ENCODE results near the gene RNF149. TPM values are rescaled to one million over a fixed set of nuclear protein-coding genes. Genes with fewer than 3 reads are reported as not detected.
A peak's percentile ranks its signal among the peaks of the same experiment; 100 is the strongest.

The RNF149 gene
- total and polyA plus RNA-seq, 2 donors (not counting 3 experiments of a cell fraction or from before 2014, with no cell fraction given), result 31.3 to 66.6 TPM

GRCh38 chr2:101330253-101330933, 21.9 kb upstream of the RNF149 start:
- Histone ChIP-seq H3K27ac (ENCODE audit: insufficient read depth, low read depth, low read length) (peak overlapping the region; percentile 95), H3K9me1 (replicated peaks; ENCODE audit: control insufficient read depth, extremely low read depth, insufficient read depth, low read length) (no peaks in the 10 kb centered on the region), H3K36me3 (ENCODE audit: control insufficient read depth in 2 of 2, extremely low read depth in 1 of 2, insufficient read depth in 2 of 2, low read length in 2 of 2) (no peaks in the 10 kb centered on the region), H3K79me2 (ENCODE audit: control insufficient read depth, insufficient read depth, low read length) (no peaks in the 10 kb centered on the region), H3K27me3 (ENCODE audit: control insufficient read depth in 2 of 2, insufficient read depth in 2 of 2, low read length in 2 of 2) (no peaks in the 10 kb centered on the region), H3K4me2 (ENCODE audit: insufficient read depth, low read length) (peak overlapping the region; percentile 30), H3K4me3 (replicated peaks in 1 of 3; ENCODE audit: insufficient read depth in 1 of 3, low read depth in 1 of 3, low read length in 3 of 3) (no peak overlapping the region), H3K9ac (replicated peaks; ENCODE audit: extremely low read depth, insufficient read depth, low read length) (peak overlapping the region; percentile 38), H3K9me3 (replicated peaks; ENCODE audit: control insufficient read depth, insufficient read depth, low read length) (no peaks in the 10 kb centered on the region), H2AFZ (ENCODE audit: low read depth, low read length) (peak overlapping the region; percentile 68), H4K20me1 (replicated peaks; ENCODE audit: control insufficient read depth, extremely low read depth, insufficient read depth, low read length) (no peaks in the 10 kb centered on the region), H3K4me1 (ENCODE audit: control insufficient read depth, extremely low read depth, insufficient read depth, low read length) (peaks cover 37% of the 10 kb centered on the region)
- intact Hi-C loops (cut with micrococcal nuclease), result no loop called here
- ChIA-PET CTCF (interaction anchor here (0.8 to 3.8 kb wide), 6 partner anchors 11 to 501 kb away, joined by 3 to 51 read pairs (median 4); partner anchors contain the start of gene CREG2), POLR2A (no interaction called here)
- DNase-seq (ENCODE audit: low read depth, low spot score) (peak; percentile 83), FAIRE-seq (peak; percentile 89)
- BruUV-seq (replicated peaks), result TSS peak; percentile 19
- TF ChIP-seq GATA2 (IDR thresholded peaks at IDR 0.05; ENCODE audit: insufficient read depth, insufficient read length, low read depth, low read length) (no peak), JUN (IDR thresholded peaks at IDR 0.05; ENCODE audit: borderline replicate concordance, insufficient read depth, insufficient read length, low read depth) (no peak), POLR2AphosphoS5 (IDR thresholded peaks at IDR 0.05; ENCODE audit: insufficient read depth, low read depth, low read length) (peak; percentile 68)
- dilution Hi-C loops (cut with MboI; ENCODE audit: extremely low pct_ligation_motif_present, low sequenced_read_pairs), result no loop called here

- no TSS peak for BruUV-seq (replicated peaks)
- ChIA-PET POLR2A (interaction anchor here (1.0 to 1.2 kb wide), 2 partner anchors 13 to 20 kb away, joined by 4 read pairs; partner anchors contain the start of gene RNF149), CTCF (interaction anchor here (0.8 to 3.8 kb wide), 7 partner anchors 9 to 189 kb away, joined by 3 to 51 read pairs (median 4); partner anchors contain the start of gene RNF149)
- Histone ChIP-seq H3K4me1 (ENCODE audit: control insufficient read depth, extremely low read depth, insufficient read depth, low read length) (peaks cover 37% of the 10 kb centered on the region), H4K20me1 (replicated peaks; ENCODE audit: control insufficient read depth, extremely low read depth, insufficient read depth, low read length) (no peaks in the 10 kb centered on the region), H3K9me1 (replicated peaks; ENCODE audit: control insufficient read depth, extremely low read depth, insufficient read depth, low read length) (no peaks in the 10 kb centered on the region), H3K36me3 (ENCODE audit: control insufficient read depth in 2 of 2, extremely low read depth in 1 of 2, insufficient read depth in 2 of 2, low read length in 2 of 2) (no peaks in the 10 kb centered on the region), H3K79me2 (ENCODE audit: control insufficient read depth, insufficient read depth, low read length) (no peaks in the 10 kb centered on the region), H2AFZ (ENCODE audit: low read depth, low read length) (no peak overlapping the region), H3K9me3 (replicated peaks; ENCODE audit: control insufficient read depth, insufficient read depth, low read length) (no peaks in the 10 kb centered on the region), H3K27me3 (ENCODE audit: control insufficient read depth in 2 of 2, insufficient read depth in 2 of 2, low read length in 2 of 2) (no peaks in the 10 kb centered on the region), H3K9ac (replicated peaks; ENCODE audit: extremely low read depth, insufficient read depth, low read length) (peak overlapping the region; percentile 3), H3K4me3 (replicated peaks in 1 of 3; ENCODE audit: insufficient read depth in 1 of 3, low read depth in 1 of 3, low read length in 3 of 3) (no peak overlapping the region), H3K4me2 (ENCODE audit: insufficient read depth, low read length) (peak overlapping the region; percentile 8), H3K27ac (ENCODE audit: insufficient read depth, low read depth, low read length) (peak overlapping the region; percentile 95)
- no peak for TF ChIP-seq POLR2A (IDR thresholded peaks at IDR 0.05; ENCODE audit: low read depth, low read length)
- no peak for TF ChIP-seq MYC (IDR thresholded peaks at IDR 0.05; ENCODE audit: low read depth, low read length)
- TF ChIP-seq FOS (IDR thresholded peaks at IDR 0.05; ENCODE audit: borderline replicate concordance, insufficient read depth, low read length), result peak; percentile 45
- no peak for TF ChIP-seq CTCF (IDR thresholded peaks at IDR 0.05; ENCODE audit: extremely low read depth in 1 of 2, insufficient read depth in 1 of 2, low read depth in 1 of 2, low read length in 2 of 2)
- peak; percentile 55 for TF ChIP-seq GATA2 (IDR thresholded peaks at IDR 0.05; ENCODE audit: insufficient read depth, insufficient read length, low read depth, low read length)
- no peak for TF ChIP-seq MAX (IDR thresholded peaks at IDR 0.05; ENCODE audit: insufficient read depth, insufficient read length)
- FAIRE-seq (no peak), DNase-seq (ENCODE audit: low read depth, low spot score) (no peak)
- dilution Hi-C loops (cut with MboI; ENCODE audit: extremely low pct_ligation_motif_present, low sequenced_read_pairs), result no loop called here
- intact Hi-C loops (cut with micrococcal nuclease), result loop anchor here (2.0 kb wide), 1 partner anchor 204 kb away; no protein-coding TSS in a partner anchor
These were observed 20.5 kb upstream of the RNF149 start for GRCh38 chr2:101329026-101329425.

Data from endothelial cell of umbilical vein (primary cell).